Stimulated activated naive CD8-positive, alpha-beta T cell treated with anti-CD3 and anti-CD28 coated beads, Interleukin-15, Interleukin-2, amounts not matched to agents 100 U/mL and 50 U/mL, for 24 hours (primary cell): ENCODE data around the gene FAM210A.
"Not testable (repeated sequence)": the region's sequence is repeated elsewhere in the genome, so short reads cannot be mapped to it uniquely, and the experiment has no call there.

Experiments
- ATAC-seq: fragments of 150-1000 bp; cut with Tn5 transposase; one replicate; pipeline ENCODE4 v1.10.0; 2021
- DNase-seq: peaks from one replicate; pipeline ENCODE4 v3.0.0; 2021

The FAM210A gene

GRCh38 chr18:13703899-13704298 is 22.5 kb downstream of the FAM210A start:
- ATAC-seq (no peak), DNase-seq (no peak)

GRCh38 chr18:13700153-13700552 is 26.2 kb downstream of the FAM210A start:
- ATAC-seq (no peak), DNase-seq (no peak)

GRCh38 chr18:13696961-13697360 is 29.4 kb downstream of the FAM210A start:
- ATAC-seq (no peak), DNase-seq (no peak)

GRCh38 chr18:13695337-13695736 is 31.0 kb downstream of the FAM210A start:
- not testable (repeated sequence) for ATAC-seq, DNase-seq

GRCh38 chr18:13690060-13690459 is 36.3 kb downstream of the FAM210A start:
- not testable (repeated sequence) for DNase-seq, ATAC-seq

- DNase-seq (no peak), ATAC-seq (no peak)
Observed at GRCh38 chr18:13688191-13689136, 37.9 kb downstream of the FAM210A start.

GRCh38 chr18:13684546-13684945 is 41.8 kb downstream of the FAM210A start:
- DNase-seq, result no peak

GRCh38 chr18:13681701-13682100 is 44.7 kb downstream of the FAM210A start:
- DNase-seq (no peak), ATAC-seq (no peak)

More at GRCh38 chr18:13684546-13684945, 41.8 kb downstream of the FAM210A start:
- no peak for ATAC-seq

- no peak for DNase-seq
- no peak for ATAC-seq
Observed at GRCh38 chr18:13680612-13681011, 45.7 kb downstream of the FAM210A start.

GRCh38 chr18:13677350-13677749 is 49.0 kb downstream of the FAM210A start:
- ATAC-seq, DNase-seq: not testable (repeated sequence)

- no peak for ATAC-seq
Observed at GRCh38 chr18:13676471-13676870, 49.9 kb downstream of the FAM210A start.

GRCh38 chr18:13672657-13673056 is 53.7 kb downstream of the FAM210A start:
- ATAC-seq, result no peak
- no peak for DNase-seq

More at GRCh38 chr18:13676471-13676870, 49.9 kb downstream of the FAM210A start:
- DNase-seq, result no peak

GRCh38 chr18:13661779-13662256 is 64.5 kb downstream of the FAM210A start:
- no peak for ATAC-seq
- no peak for DNase-seq

- DNase-seq, result no peak
- ATAC-seq, result no peak
Observed at GRCh38 chr18:13661051-13661778, 65.1 kb downstream of the FAM210A start.

- ATAC-seq (no peak), DNase-seq (no peak)
Observed at GRCh38 chr18:13660510-13660909, 65.8 kb downstream of the FAM210A start.

GRCh38 chr18:13658436-13659204 is 67.7 kb downstream of the FAM210A start:
- DNase-seq (peak; percentile 31), ATAC-seq (peak; percentile 94)

GRCh38 chr18:13657974-13658373 is 68.4 kb downstream of the FAM210A start:
- ATAC-seq, result no peak
- no peak for DNase-seq

GRCh38 chr18:13653746-13654433 is 72.5 kb downstream of the FAM210A start:
- ATAC-seq, result no peak

GRCh38 chr18:13649397-13650390 is 76.7 kb downstream of the FAM210A start:
- DNase-seq, result no peak
- ATAC-seq, result no peak

More at GRCh38 chr18:13653746-13654433, 72.5 kb downstream of the FAM210A start:
- DNase-seq, result no peak

- no peak for ATAC-seq
- DNase-seq, result no peak
Observed at GRCh38 chr18:13647761-13648160, 78.6 kb downstream of the FAM210A start.
